ENCODE measurements around the gene EIF4E2. TPM values are rescaled to one million over a fixed set of nuclear protein-coding genes. Genes with fewer than 3 reads are reported as not detected.

EIF4E2 gene
- total RNA-seq, 2 donors from 2014 or later = 45.8 to 48.5 TPM

DNA sequence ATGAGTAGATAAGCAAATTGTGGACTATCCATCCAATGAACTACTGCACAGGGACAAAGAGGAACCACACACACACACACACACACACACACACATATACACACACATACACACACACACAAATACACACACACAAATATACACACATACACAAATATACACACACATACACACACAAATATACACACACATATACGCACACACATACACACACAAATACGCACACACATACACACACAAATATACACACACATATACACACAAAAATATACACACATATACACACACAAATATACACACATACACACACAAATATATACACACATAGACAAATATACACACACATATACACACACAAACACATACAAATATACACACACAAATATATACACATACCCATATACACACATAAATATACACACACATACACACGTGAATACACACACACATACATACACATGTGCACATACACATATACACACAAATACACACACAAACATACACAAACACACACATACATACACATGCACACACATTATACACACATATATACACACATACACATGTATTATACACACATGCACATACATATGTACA lies 63.1 kb downstream of the EIF4E2 start:
- ATAC-seq (no peak), DNase-seq (no peak)
- intact Hi-C loops (cut with DNase I) = loop anchor here in 1 of 2 donors (10.0 kb wide), 1 partner anchor 51 kb away; no protein-coding TSS in a partner anchor

DNA sequence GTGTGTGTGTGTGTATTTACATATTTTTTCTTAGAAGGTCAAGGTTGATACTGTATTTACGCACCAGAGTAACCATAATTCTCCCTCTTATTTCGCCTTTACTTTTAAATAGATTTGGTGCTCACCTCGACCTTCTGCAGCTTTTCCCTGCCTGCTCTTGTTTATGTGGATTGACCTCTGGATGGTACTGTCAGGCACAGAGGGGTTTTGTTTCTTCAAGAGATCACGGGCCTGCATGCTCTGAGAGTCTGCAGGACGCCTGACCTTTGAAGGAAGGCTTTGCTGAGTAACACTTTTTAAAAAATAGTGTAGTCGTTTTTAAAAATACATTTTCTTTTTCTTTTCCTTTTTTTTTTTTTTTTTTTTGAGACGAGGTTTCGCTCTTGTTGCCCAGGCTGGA lies 64.8 kb downstream of the EIF4E2 start:
- intact Hi-C loops (cut with DNase I) = loop anchor here in 1 of 2 donors (10.0 kb wide), 1 partner anchor 49 kb away; no protein-coding TSS in a partner anchor
- no peak for DNase-seq
- ATAC-seq = no peak

Other genes with a start within 250 kb of the EIF4E2 start
- gene ALPP, start 171.9 kb upstream of the EIF4E2 start, total RNA-seq = not detected
- not detected for gene ALPG, start 143.8 kb upstream of the EIF4E2 start, total RNA-seq
- gene ALPI, start 94.5 kb upstream of the EIF4E2 start, total RNA-seq = not detected
- under 1 TPM; 0.26 to 0.47 TPM for gene ECEL1, start 62.9 kb upstream of the EIF4E2 start, total RNA-seq
- under 1 TPM in 1 of 2 donors, not detected in 1; 0.16 TPM for gene PRSS56, start 30.3 kb upstream of the EIF4E2 start, total RNA-seq
- under 1 TPM in 1 of 2 donors, not detected in 1; 0.35 TPM for gene CHRND, start 24.5 kb upstream of the EIF4E2 start, total RNA-seq
- not detected for gene CHRNG, start 11.0 kb upstream of the EIF4E2 start, total RNA-seq
- 1 to 10 TPM; 2.0 to 2.8 TPM for gene TIGD1, start 132 bp upstream of the EIF4E2 start, total RNA-seq
- 10 to 100 TPM; 16.9 to 19.3 TPM for gene EFHD1, start 82.9 kb downstream of the EIF4E2 start, total RNA-seq
- 10 to 100 TPM; 53.5 to 57.4 TPM for gene GIGYF2, start 146.6 kb downstream of the EIF4E2 start, total RNA-seq
- not detected for gene KCNJ13, start 225.9 kb downstream of the EIF4E2 start, total RNA-seq

Measured in left cardiac atrium (tissue), 4 donors.